ENCODE measurements around the gene ERBB4. TPM values are rescaled to one million over a fixed set of nuclear protein-coding genes. Genes with fewer than 3 reads are reported as not detected.

ERBB4 gene
- polyA plus RNA-seq, 1 experiment: not detected

GRCh38 chr2:212186166-212186565 lies 352.4 kb downstream of the ERBB4 start:
- H3K27me3 ChIP-seq (ENCODE audit: control insufficient read depth, insufficient read depth, low read length): no peaks in the 10 kb centered on the region
- H3K4me3 ChIP-seq (ENCODE audit: low read depth, low read length): no peak overlapping the region
- no peak for DNase-seq (ENCODE audit: low read depth, low spot score)
- POLR2A ChIA-PET: no interaction called here
- H3K27ac ChIP-seq (ENCODE audit: low read depth, low read length): no peak overlapping the region
- CTCF ChIA-PET: no interaction called here
- no peak for TF ChIP-seq CTCF (IDR thresholded peaks at IDR 0.05; ENCODE audit: low read depth, low read length)
- H3K9me3 ChIP-seq (ENCODE audit: control insufficient read depth, insufficient read depth, low read length): no peaks in the 10 kb centered on the region

GRCh38 chr2:212181646-212182045 lies 357.0 kb downstream of the ERBB4 start:
- no peaks in the 10 kb centered on the region for H3K27me3 ChIP-seq (ENCODE audit: control insufficient read depth, insufficient read depth, low read length)
- no peak overlapping the region for H3K4me3 ChIP-seq (ENCODE audit: low read depth, low read length)
- POLR2A ChIA-PET: no interaction called here
- H3K9me3 ChIP-seq (ENCODE audit: control insufficient read depth, insufficient read depth, low read length): no peaks in the 10 kb centered on the region
- no peak overlapping the region for H3K27ac ChIP-seq (ENCODE audit: low read depth, low read length)
- CTCF ChIA-PET: no interaction called here
- DNase-seq (ENCODE audit: low read depth, low spot score): no peak
- no peak for TF ChIP-seq CTCF (IDR thresholded peaks at IDR 0.05; ENCODE audit: low read depth, low read length)

- DNase-seq (ENCODE audit: low read depth, low spot score): no peak
- ChIA-PET CTCF (no interaction called here), POLR2A (no interaction called here)
- Histone ChIP-seq H3K27ac (ENCODE audit: low read depth, low read length) (no peak overlapping the region), H3K9me3 (ENCODE audit: control insufficient read depth, insufficient read depth, low read length) (no peaks in the 10 kb centered on the region), H3K27me3 (ENCODE audit: control insufficient read depth, insufficient read depth, low read length) (no peaks in the 10 kb centered on the region), H3K4me3 (ENCODE audit: low read depth, low read length) (no peak overlapping the region)
- TF ChIP-seq CTCF (IDR thresholded peaks at IDR 0.05; ENCODE audit: low read depth, low read length): no peak
Measured at GRCh38 chr2:212180408-212181083, 358.1 kb downstream of the ERBB4 start.

- CTCF ChIA-PET: interaction anchor here (1.2 kb wide), 1 partner anchor 390 kb away, joined by 3 read pairs; no protein-coding TSS in a partner anchor
- H3K27me3 ChIP-seq (ENCODE audit: control insufficient read depth, insufficient read depth, low read length): no peaks in the 10 kb centered on the region
- no peak overlapping the region for H3K4me3 ChIP-seq (ENCODE audit: low read depth, low read length)
- H3K27ac ChIP-seq (ENCODE audit: low read depth, low read length): no peak overlapping the region
- H3K9me3 ChIP-seq (ENCODE audit: control insufficient read depth, insufficient read depth, low read length): no peaks in the 10 kb centered on the region
- no peak for DNase-seq (ENCODE audit: low read depth, low spot score)
- POLR2A ChIA-PET: no interaction called here
- TF ChIP-seq CTCF (IDR thresholded peaks at IDR 0.05; ENCODE audit: low read depth, low read length): peak; percentile 11; the same call in 1 of the 2 replicates
Measured at GRCh38 chr2:212177724-212178123, 360.9 kb downstream of the ERBB4 start.

- DNase-seq (ENCODE audit: low read depth, low spot score): no peak
- no peak overlapping the region for H3K27ac ChIP-seq (ENCODE audit: low read depth, low read length)
- TF ChIP-seq CTCF (IDR thresholded peaks at IDR 0.05; ENCODE audit: low read depth, low read length): no peak
- CTCF ChIA-PET: no interaction called here
- H3K27me3 ChIP-seq (ENCODE audit: control insufficient read depth, insufficient read depth, low read length): no peaks in the 10 kb centered on the region
- no peaks in the 10 kb centered on the region for H3K9me3 ChIP-seq (ENCODE audit: control insufficient read depth, insufficient read depth, low read length)
- POLR2A ChIA-PET: no interaction called here
- H3K4me3 ChIP-seq (ENCODE audit: low read depth, low read length): no peak overlapping the region
Measured at GRCh38 chr2:212176151-212176550, 362.5 kb downstream of the ERBB4 start.
